Measurements from ENCODE around the gene ZNF599.

The ZNF599 gene

DNA sequence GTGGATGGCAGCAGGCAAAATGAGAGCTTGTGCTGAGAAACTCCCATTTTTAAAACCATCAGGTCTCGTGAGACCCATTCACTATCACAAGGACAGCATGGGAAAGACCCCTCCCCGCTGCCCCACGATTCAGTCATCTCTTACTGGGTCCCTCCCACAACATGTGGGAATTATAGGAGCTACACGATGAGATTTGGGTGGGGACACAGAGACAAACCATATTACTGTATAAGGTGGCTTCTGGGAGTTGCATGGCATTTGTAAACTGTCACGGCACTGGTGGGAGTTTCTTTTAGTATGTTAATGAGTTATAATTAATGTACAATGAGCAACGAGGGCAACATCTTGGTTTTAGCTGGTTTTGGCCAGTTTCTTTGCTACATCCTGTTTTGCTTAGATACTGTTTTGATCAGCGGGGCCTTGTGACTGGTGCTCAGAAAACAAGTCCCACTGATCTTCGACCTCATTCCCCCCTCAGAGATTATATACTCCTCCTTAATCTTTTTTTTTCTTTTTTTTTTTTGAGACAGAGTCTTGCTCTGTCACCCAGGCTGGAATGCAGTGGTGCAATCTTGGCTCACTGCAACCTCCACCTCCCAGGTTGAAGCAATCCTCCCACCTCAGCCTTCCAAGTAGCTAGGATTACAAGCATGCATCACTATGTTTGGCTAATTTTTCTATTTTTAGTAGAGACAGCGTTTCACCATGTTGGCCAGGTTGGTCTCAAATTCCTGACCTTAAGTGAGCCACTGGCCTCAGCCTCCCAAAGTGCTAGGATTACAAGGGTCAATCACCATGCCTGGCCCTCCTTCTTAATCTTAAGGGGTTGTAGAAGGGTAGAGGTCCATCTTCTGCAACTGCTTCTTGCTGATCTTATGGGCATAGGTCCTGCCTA is 21.3 kb upstream of the ZNF599 start:
- TF ChIP-seq, protein P1, sequence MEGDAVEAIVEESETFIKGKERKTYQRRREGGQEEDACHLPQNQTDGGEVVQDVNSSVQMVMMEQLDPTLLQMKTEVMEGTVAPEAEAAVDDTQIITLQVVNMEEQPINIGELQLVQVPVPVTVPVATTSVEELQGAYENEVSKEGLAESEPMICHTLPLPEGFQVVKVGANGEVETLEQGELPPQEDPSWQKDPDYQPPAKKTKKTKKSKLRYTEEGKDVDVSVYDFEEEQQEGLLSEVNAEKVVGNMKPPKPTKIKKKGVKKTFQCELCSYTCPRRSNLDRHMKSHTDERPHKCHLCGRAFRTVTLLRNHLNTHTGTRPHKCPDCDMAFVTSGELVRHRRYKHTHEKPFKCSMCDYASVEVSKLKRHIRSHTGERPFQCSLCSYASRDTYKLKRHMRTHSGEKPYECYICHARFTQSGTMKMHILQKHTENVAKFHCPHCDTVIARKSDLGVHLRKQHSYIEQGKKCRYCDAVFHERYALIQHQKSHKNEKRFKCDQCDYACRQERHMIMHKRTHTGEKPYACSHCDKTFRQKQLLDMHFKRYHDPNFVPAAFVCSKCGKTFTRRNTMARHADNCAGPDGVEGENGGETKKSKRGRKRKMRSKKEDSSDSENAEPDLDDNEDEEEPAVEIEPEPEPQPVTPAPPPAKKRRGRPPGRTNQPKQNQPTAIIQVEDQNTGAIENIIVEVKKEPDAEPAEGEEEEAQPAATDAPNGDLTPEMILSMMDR (conservative IDR thresholded peaks at IDR 0.05; ENCODE audit: low read depth) = no peak
- H3K27ac ChIP-seq = no peak overlapping the region
- DNase-seq (ENCODE audit: low spot score) = no peak
- ChIA-PET POLR2A (ENCODE audit: low non-redundant PET) (no interaction called here), CTCF (no interaction called here)

DNA sequence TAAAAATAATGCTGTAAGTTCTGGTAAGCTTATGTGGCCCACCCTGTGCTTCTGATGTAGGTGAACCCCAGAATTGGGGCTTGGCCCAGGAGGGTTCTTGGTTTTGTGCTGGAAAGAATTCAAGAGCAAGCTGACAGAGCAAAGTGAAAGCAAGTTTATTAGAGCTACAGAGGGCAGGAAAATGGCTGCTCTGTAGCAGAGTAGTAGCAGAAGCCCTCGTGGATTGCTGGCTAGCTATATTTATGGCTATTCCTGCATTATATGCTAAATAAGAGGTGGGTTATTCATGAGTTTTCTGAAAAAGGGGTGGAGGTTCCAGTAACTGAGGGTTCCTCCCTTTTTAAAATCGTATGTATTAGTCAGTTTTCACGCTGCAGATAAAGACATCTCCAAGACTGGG is 20.6 kb upstream of the ZNF599 start:
- ChIA-PET CTCF (no interaction called here), POLR2A (ENCODE audit: low non-redundant PET) (no interaction called here)
- no peak for DNase-seq (ENCODE audit: low spot score)
- no peak overlapping the region for H3K27ac ChIP-seq
- TF ChIP-seq, protein P1 (conservative IDR thresholded peaks at IDR 0.05; ENCODE audit: low read depth) = no peak

GRCh38 chr19:34788074-34788473 is 15.1 kb upstream of the ZNF599 start:
- CTCF ChIA-PET = no interaction called here
- POLR2A ChIA-PET (ENCODE audit: low non-redundant PET) = no interaction called here
- no peak overlapping the region for H3K27ac ChIP-seq
- no peak for DNase-seq (ENCODE audit: low spot score)
- TF ChIP-seq, protein P1 (conservative IDR thresholded peaks at IDR 0.05; ENCODE audit: low read depth) = no peak

DNA sequence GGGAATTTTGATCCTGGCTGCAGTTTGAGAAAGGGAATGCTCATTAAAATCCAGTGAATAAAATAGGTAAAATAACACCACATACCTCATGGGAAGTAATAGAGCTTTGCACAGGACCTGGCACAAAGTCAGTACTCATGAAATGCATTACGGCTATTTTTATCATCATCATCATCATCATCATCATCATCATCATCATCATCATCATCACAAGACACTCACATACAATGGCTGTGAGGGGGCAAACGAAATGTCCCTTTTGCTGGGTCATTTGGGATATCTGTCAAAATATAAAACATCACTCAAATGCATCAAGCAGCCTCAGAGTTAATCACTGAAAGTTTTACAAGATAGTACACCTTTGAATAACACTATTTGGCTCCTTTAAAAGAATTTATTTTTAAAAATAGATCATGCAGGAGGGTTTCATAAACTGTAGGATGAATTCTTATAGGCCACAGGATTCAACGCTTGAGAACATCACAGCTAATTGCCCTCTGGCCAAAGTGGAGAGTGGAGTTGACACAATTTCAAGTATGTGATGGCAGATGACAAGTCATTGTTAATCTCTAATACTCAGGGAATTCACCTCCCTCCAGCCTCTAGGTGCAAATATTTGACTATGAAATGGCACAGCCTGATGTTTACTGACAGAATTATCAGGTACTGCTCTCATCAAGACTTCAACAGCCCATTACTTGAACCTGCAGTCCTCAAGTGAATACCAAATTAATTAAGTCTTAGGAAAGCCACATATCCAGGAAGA is 14.2 kb upstream of the ZNF599 start:
- DNase-seq (ENCODE audit: low spot score) = no peak
- POLR2A ChIA-PET (ENCODE audit: low non-redundant PET) = no interaction called here
- no peak overlapping the region for H3K27ac ChIP-seq
- TF ChIP-seq, protein P1 (conservative IDR thresholded peaks at IDR 0.05; ENCODE audit: low read depth) = no peak
- CTCF ChIA-PET = no interaction called here

DNA sequence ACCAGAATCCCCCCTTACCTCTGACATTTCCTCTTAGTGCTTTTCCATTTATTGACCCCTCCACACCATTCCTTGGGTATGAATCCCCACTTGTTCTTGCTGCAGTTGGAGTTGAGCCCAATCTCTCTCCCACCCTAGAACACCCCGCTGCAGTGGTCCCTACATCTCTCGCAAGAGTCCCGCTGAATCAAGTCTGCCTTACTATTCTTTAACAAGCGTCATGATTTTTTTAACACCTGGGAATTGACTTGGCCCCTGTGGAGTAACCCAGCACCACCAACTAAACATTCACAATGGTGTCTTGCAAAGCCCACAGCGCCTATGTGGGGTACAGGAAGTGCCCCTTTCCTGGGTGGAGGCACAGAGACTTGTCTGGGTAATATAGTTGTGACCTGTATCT is 13.2 kb upstream of the ZNF599 start:
- H3K27ac ChIP-seq = no peak overlapping the region
- POLR2A ChIA-PET (ENCODE audit: low non-redundant PET) = no interaction called here
- no peak for DNase-seq (ENCODE audit: low spot score)
- TF ChIP-seq, protein P1 (conservative IDR thresholded peaks at IDR 0.05; ENCODE audit: low read depth) = no peak
- CTCF ChIA-PET = no interaction called here

DNA sequence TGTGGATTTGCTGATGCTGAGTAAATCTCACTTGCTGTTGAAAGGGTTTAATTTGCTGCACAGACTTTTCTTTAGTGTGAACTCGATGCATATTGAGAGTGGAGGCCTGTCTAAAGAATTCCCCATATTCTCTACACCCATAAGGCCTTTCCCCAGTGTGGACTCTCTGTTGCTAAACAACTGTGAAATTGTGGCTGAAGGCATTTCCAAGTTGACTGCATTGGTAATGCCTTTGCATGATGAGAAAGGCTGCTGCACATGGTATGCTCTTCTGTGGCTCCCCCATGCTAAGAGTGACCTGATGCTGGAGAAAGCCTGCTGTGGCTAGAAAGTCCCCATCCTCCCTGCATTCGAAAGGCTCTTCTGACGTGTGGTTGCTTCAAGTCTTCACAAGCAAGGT is 6.6 kb upstream of the ZNF599 start:
- TF ChIP-seq, protein P1 (conservative IDR thresholded peaks at IDR 0.05; ENCODE audit: low read depth) = no peak
- no peak overlapping the region for H3K27ac ChIP-seq
- ChIA-PET CTCF (no interaction called here), POLR2A (ENCODE audit: low non-redundant PET) (no interaction called here)
- no peak for DNase-seq (ENCODE audit: low spot score)

Measured in RWPE1 (cell line).